Bronchial epithelial cell (primary cell): ENCODE measurements around the gene PLK3. TPM values are rescaled to one million over a fixed set of nuclear protein-coding genes. Genes with fewer than 3 reads are reported as not detected.

Experiments
- DNase-seq: peaks from one replicate; pipeline ENCODE4 v3.0.0-alpha.2; 2010; ENCODE audit warnings: low read depth
- FAIRE-seq: peaks from 2 replicates; lab custom pipeline; 2011; peaks lifted over from hg19 to GRCh38; lab: Jason Lieb, UNC
- H3K27me3 ChIP-seq: 2 replicates; pipeline ENCODE4 v1.5.1; 2011; ENCODE audit warnings: low read length; ENCODE audit not compliant: control insufficient read depth, insufficient read depth
- H3K36me3 ChIP-seq: 2 replicates; pipeline ENCODE4 v1.5.1; 2011; ENCODE audit warnings: low read length; ENCODE audit not compliant: control insufficient read depth, insufficient read depth
- H3K4me3 ChIP-seq: 2 replicates; pipeline ENCODE4 v1.5.1; 2011; ENCODE audit warnings: mild to moderate bottlenecking, low read depth, low read length, control low read depth
- total RNA-seq: library from RNA; depleted of rRNA; stranded (reverse); fragments of >200 nt; gene quantifications from 2 replicates; pipeline ENCODE4 v1.2.1, GENCODE V29; 2014
- TF ChIP-seq, protein P1 (sequence below): IDR thresholded peaks from 2 replicates; pipeline ENCODE4 v1.5.1; 2011; ENCODE audit warnings: mild to moderate bottlenecking, moderate library complexity, low read length, control low read depth, inconsistent platforms; ENCODE audit not compliant: insufficient read depth, severe bottlenecking

Gene PLK3
- total RNA-seq, 1 donor from 2014 or later = 19.5 TPM

DNA sequence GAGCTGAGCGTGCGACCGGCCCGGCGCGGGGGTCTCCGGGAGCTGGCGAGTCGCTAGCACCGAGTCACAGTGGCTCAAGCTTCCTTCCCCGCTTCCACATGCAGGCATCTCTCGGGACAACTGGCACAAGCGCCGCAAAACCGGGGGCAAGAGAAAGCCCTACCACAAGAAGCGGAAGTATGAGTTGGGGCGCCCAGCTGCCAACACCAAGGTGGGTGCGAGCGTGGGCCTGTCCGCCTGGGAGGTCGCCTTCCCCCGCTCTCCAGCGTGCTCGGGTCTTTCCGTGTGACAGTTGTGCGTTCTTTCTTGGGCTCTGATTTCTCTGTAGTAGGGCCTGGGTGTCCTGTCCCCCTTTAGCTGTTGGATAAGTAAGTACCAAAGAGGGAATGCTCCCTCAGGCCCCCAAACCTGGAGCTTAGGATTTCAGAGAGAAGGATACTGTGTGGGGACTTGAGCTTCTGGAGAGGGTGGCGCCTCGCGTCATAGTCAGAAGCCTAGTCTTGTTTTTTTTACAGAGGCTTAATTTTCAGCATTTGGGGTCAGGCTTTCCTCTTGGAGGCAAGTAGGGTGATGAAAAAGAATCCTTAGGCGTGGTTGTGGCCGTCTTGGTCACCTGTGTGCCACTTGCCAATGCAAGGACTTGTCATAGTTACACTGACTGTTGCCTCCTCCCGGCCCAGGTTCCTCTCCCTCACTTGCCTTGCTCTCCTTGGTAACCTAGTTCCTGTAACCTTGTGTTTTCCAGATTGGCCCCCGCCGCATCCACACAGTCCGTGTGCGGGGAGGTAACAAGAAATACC is 24.0 kb upstream of the PLK3 start:
- FAIRE-seq (no peak), DNase-seq (no peak)
- Histone ChIP-seq H3K36me3 (peaks cover 28% of the 10 kb centered on the region), H3K27me3 (no peaks in the 10 kb centered on the region), H3K4me3 (peak overlapping the region; percentile 88)
- TF ChIP-seq, protein P1, sequence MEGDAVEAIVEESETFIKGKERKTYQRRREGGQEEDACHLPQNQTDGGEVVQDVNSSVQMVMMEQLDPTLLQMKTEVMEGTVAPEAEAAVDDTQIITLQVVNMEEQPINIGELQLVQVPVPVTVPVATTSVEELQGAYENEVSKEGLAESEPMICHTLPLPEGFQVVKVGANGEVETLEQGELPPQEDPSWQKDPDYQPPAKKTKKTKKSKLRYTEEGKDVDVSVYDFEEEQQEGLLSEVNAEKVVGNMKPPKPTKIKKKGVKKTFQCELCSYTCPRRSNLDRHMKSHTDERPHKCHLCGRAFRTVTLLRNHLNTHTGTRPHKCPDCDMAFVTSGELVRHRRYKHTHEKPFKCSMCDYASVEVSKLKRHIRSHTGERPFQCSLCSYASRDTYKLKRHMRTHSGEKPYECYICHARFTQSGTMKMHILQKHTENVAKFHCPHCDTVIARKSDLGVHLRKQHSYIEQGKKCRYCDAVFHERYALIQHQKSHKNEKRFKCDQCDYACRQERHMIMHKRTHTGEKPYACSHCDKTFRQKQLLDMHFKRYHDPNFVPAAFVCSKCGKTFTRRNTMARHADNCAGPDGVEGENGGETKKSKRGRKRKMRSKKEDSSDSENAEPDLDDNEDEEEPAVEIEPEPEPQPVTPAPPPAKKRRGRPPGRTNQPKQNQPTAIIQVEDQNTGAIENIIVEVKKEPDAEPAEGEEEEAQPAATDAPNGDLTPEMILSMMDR = no peak

DNA sequence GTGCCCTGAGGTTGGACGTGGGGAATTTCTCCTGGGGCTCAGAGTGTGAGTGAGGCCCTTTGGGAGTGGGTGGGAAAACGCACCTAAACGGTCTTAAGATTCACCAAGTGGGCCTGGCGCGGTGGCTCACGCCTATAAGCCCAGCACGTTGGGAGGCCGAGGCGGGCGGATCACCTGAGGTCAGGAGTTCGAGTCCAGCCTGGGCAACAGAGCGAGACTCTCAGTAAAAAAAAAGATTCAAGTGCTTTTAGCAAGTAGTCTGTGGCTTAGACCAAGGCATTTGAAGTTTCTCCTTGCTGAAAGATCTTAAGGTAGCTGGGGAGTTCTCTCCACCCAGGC is 23.5 kb upstream of the PLK3 start:
- H3K27me3 ChIP-seq = no peaks in the 10 kb centered on the region
- TF ChIP-seq, protein P1 = no peak
- FAIRE-seq = no peak
- H3K4me3 ChIP-seq = peak overlapping the region; percentile 88
- DNase-seq = no peak
- H3K36me3 ChIP-seq = peaks cover 28% of the 10 kb centered on the region

DNA sequence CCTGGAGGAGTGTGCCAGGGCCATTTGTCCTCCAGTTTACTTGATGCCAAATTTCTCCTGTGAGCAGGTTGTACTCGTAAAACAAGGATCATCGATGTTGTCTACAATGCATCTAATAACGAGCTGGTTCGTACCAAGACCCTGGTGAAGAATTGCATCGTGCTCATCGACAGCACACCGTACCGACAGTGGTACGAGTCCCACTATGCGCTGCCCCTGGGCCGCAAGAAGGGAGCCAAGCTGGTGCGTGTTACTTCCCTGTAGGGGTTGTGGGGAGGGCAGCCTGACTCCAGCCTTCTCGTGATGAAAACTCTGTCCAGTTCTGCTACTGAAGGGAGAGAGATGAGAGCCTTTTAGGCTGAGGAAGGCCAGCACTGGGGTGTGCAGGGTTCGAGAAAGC is 22.6 kb upstream of the PLK3 start:
- peaks cover 28% of the 10 kb centered on the region for H3K36me3 ChIP-seq
- no peaks in the 10 kb centered on the region for H3K27me3 ChIP-seq
- TF ChIP-seq, protein P1 = no peak
- FAIRE-seq (no peak), DNase-seq (no peak)
- no peak overlapping the region for H3K4me3 ChIP-seq

DNA sequence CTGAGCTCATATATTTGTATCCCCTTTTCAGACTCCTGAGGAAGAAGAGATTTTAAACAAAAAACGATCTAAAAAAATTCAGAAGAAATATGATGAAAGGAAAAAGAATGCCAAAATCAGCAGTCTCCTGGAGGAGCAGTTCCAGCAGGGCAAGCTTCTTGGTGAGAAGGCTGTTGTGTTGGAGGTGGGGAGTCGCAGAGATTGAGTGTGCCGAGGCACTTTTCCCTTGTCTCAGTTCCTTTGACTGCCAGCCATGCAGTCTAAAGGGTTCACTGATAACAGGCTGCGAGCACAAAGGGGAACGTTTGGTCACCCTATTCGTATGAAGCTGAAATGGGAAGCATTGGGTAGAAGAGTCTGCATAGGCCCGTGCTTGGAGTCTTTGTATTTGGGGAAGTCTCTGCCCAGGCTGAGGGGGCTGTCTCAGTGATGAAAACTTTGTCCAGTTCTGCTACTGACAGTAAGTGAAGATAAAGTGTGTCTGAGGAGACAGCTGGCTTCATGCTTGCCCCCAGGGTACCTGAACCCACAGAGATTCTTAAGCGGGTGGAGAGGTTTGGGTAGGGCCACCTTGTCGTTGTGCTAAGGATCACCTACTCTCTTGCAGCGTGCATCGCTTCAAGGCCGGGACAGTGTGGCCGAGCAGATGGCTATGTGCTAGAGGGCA is 22.1 kb upstream of the PLK3 start:
- Histone ChIP-seq H3K36me3 (peaks cover 28% of the 10 kb centered on the region), H3K4me3 (no peak overlapping the region)

DNA sequence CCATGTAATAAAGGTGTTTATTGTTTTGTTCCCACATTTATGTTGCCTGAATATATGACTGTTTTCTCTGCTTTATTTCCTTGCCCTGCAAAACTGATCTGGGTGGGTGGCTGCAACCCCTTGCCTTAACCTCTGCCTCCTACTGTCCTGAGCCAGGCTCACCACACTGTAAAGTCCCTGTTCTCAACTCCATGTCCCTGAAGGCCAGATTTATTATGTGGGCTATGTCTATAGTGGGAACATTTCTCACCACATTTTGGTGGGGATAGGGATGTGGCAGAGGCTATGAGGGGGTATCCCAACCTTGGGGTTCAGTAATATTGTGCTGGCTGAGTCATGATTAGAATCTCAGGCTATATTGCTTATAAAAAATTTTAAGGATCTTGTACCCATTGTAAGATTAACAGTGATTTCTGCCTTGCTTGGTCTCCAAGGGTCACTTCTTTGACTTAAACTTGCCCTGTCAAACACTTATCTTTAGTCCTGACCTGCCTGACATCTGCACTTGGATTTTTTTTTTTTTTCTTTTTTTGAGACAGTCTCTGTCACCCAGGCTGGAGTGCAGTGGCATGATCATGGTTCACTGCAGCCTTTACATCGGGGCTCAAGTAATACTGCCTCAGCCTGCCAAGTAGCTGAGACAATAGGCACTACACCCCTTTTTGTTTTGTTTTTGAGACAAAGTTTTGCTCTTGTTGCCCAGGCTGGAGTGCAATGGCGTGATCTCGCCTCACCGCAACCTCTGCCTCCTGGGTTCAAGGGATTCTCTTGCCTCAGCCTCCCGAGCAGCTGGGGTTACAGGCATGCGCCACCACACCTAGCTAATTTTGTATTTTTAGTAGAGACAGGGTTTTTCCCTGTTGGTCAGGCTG is 21.2 kb upstream of the PLK3 start:
- peaks cover 28% of the 10 kb centered on the region for H3K36me3 ChIP-seq
- DNase-seq (no peak), FAIRE-seq (no peak)
- TF ChIP-seq, protein P1 = no peak
- no peaks in the 10 kb centered on the region for H3K27me3 ChIP-seq
- no peak overlapping the region for H3K4me3 ChIP-seq

More for the DNA sequence above, 22.1 kb upstream of the PLK3 start:
- H3K27me3 ChIP-seq = no peaks in the 10 kb centered on the region
- TF ChIP-seq, protein P1 = no peak
- no peak for DNase-seq
- no peak for FAIRE-seq
